Measurements from ENCODE around the gene HAVCR1.

HAVCR1 gene

GRCh38 chr5:156981481-156981880 lies 77.4 kb downstream of the HAVCR1 start:
- DNase-seq: no peak

Data from NCI-H2029 treated with DMSO at 0.1 percent for 48 hours (cell line).